Endodermal cell (in vitro differentiated cells): ENCODE measurements around the gene FN1. TPM values are rescaled to one million over a fixed set of nuclear protein-coding genes. Genes with fewer than 3 reads are reported as not detected.
A peak's percentile ranks its signal among the peaks of the same experiment; 100 is the strongest.

ENCODE experiments used
- DNase-seq: peaks from one replicate; pipeline ENCODE4 v3.0.0-alpha.2; 2017
- H3K27ac ChIP-seq: 2 replicates; pipeline ENCODE4 v1.5.1; 2013; ENCODE audit warnings: mild to moderate bottlenecking, low read depth, low read length, moderate library complexity
- H3K27me3 ChIP-seq: 2 replicates; pipeline ENCODE4 v1.6.1; 2013; ENCODE audit warnings: mild to moderate bottlenecking, low read length, moderate library complexity; ENCODE audit not compliant: insufficient read depth, control insufficient read depth, poor library complexity, severe bottlenecking
- H3K36me3 ChIP-seq: 2 replicates; pipeline ENCODE4 v1.7.0; 2013; ENCODE audit warnings: mild to moderate bottlenecking, low read length, moderate library complexity; ENCODE audit not compliant: control insufficient read depth, insufficient read depth
- H3K4me1 ChIP-seq: one replicate; pipeline ENCODE4 v1.7.0; 2013; ENCODE audit warnings: low read length; ENCODE audit not compliant: control insufficient read depth, insufficient read depth
- H3K4me3 ChIP-seq: 2 replicates; pipeline ENCODE4 v1.5.1; 2013; ENCODE audit warnings: mild to moderate bottlenecking, low read length, moderate library complexity
- H3K9ac ChIP-seq: 2 replicates; pipeline ENCODE4 v1.6.1; 2013; ENCODE audit warnings: mild to moderate bottlenecking, low read length, moderate library complexity; ENCODE audit not compliant: poor library complexity, severe bottlenecking; ENCODE audit errors: extremely low read depth
- H3K9me3 ChIP-seq: 2 replicates; pipeline ENCODE4 v1.6.1; 2013; ENCODE audit warnings: mild to moderate bottlenecking, low read length, moderate library complexity; ENCODE audit not compliant: control insufficient read depth
- H3K27ac Mint-ChIP-seq: 2 replicates; pipeline ENCODE4 v1.8.0; 2020; ENCODE audit warnings: mixed read lengths
- H3K27me3 Mint-ChIP-seq: 2 replicates; pipeline ENCODE4 v1.8.0; 2021; ENCODE audit warnings: mild to moderate bottlenecking, mixed read lengths; ENCODE audit not compliant: insufficient read depth
- H3K36me3 Mint-ChIP-seq: 2 replicates; pipeline ENCODE4 v1.8.0; 2020; ENCODE audit warnings: low read depth, mixed read lengths
- H3K4me1 Mint-ChIP-seq: 2 replicates; pipeline ENCODE4 v1.8.0; 2020; ENCODE audit warnings: mixed read lengths
- H3K4me3 Mint-ChIP-seq: 2 replicates; pipeline ENCODE4 v1.8.0; 2020; ENCODE audit warnings: mild to moderate bottlenecking, moderate library complexity, mixed read lengths
- H3K9me3 Mint-ChIP-seq: 2 replicates; pipeline ENCODE4 v1.8.0; 2020; ENCODE audit warnings: mild to moderate bottlenecking, mixed read lengths
- WGBS, 2 experiments: methylation state at CpG; one replicate each; pipeline versions ENCODE4 v1.1.5 to v1.1.7; 2013; ENCODE audit warnings: missing lambda C conversion rate in 2 of 2, mixed read lengths in 1 of 2; ENCODE audit not compliant: insufficient coverage in 1 of 2, insufficient read length in 1 of 2; 5-methylcytosine and 5-hydroxymethylcytosine counted together
- total RNA-seq, 2 donors: library from RNA; stranded (reverse); fragmentation: NEBNext Ultra II Directional in 1 of 2; extraction: Animal tissue kit (Norgen Biotek cat#: 25700) in 1 of 2; gene quantifications; 2 replicates in 1 of 2; 3 replicates in 1 of 2; pipeline ENCODE4 v1.2.1, GENCODE V29; 2021
- TF ChIP-seq, protein P1 (sequence below): fragments of 200-600 bp; sonication (generic); conservative IDR thresholded peaks from 2 replicates; pipeline ENCODE4 v1.5.0; 2021; ENCODE audit warnings: antibody characterized with exemption, mild to moderate bottlenecking

Gene FN1
- total RNA-seq, 2 donors from 2014 or later: 2,721 to 2,960 TPM

DNA sequence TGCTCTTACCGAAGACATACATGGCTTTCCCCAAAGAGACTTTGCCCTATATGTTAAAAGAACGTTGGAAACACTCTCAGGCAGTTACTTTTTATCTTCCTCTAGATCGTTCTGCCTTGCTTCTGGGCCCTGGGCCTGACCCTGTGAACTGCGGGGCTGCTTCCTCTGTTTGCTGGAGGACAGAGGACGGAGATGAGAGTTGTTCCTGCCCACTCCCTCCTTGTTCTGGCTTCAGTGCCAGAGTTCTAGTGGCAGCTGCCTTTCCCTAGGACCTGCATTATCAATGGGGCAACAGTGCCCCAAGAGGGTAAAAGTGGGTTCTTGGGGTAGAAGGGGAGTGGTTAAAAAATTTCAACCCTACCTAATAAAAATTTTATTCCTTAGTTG lies 6.5 kb upstream of the FN1 start:
- Histone ChIP-seq H3K4me3 (no peak overlapping the region), H3K9ac (no peak overlapping the region), H3K27me3 (no peaks in the 10 kb centered on the region), H3K27ac (no peak overlapping the region), H3K4me1 (peaks cover 7% of the 10 kb centered on the region), H3K9me3 (no peaks in the 10 kb centered on the region), H3K36me3 (no peaks in the 10 kb centered on the region)
- TF ChIP-seq, protein P1, sequence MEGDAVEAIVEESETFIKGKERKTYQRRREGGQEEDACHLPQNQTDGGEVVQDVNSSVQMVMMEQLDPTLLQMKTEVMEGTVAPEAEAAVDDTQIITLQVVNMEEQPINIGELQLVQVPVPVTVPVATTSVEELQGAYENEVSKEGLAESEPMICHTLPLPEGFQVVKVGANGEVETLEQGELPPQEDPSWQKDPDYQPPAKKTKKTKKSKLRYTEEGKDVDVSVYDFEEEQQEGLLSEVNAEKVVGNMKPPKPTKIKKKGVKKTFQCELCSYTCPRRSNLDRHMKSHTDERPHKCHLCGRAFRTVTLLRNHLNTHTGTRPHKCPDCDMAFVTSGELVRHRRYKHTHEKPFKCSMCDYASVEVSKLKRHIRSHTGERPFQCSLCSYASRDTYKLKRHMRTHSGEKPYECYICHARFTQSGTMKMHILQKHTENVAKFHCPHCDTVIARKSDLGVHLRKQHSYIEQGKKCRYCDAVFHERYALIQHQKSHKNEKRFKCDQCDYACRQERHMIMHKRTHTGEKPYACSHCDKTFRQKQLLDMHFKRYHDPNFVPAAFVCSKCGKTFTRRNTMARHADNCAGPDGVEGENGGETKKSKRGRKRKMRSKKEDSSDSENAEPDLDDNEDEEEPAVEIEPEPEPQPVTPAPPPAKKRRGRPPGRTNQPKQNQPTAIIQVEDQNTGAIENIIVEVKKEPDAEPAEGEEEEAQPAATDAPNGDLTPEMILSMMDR: no peak
- DNase-seq: no peak
- H3K4me1 Mint-ChIP-seq: peaks cover 43% of the 10 kb centered on the region
- peaks cover 2% of the 10 kb centered on the region for H3K36me3 Mint-ChIP-seq
- 87 to 93% methylated on average over 3 to 5 of the region's 5 CpGs for WGBS, 2 experiments
- H3K27ac Mint-ChIP-seq: no peak overlapping the region
- H3K27me3 Mint-ChIP-seq: no peaks in the 10 kb centered on the region
- no peak overlapping the region for H3K4me3 Mint-ChIP-seq
- no peaks in the 10 kb centered on the region for H3K9me3 Mint-ChIP-seq

DNA sequence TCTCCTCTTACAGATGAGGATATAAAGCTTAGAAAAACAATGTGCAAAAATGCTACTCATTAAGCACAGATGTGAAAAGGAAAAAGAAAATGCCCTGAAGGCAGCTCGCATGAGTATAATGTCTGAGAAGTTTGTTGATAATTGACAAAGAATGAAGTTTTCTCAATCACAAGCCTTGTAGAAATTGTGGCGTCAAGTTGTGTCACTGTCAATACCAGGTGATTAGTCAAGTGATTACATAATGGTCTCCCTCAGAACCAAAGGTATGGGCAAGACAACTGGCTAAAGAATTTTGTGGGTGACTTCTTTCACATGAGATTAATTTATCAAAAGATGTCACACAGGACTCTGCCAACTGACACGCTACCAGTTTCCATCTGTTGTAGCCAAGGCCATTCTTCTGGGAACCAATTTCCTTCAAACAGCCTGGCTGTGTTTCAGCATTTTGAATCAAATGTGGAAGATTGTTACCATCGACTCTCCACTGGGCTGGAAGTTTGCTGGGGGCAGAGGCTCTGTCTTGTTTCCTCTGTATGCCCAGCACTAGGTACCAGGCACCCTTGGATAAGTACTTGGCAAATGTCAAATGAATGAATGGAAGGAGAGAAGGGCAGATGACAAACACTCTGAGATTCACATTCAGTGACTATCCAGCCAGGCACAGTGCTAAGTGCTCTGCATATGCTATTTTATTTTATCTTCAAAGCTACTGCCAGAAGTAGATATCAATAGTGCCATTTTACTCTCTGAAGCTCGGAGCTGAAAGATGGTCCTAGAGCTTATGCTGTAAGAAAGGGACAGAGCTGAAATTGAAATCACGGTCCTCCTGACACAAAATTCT lies 5.9 kb upstream of the FN1 start:
- H3K27me3 Mint-ChIP-seq: no peaks in the 10 kb centered on the region

DNA sequence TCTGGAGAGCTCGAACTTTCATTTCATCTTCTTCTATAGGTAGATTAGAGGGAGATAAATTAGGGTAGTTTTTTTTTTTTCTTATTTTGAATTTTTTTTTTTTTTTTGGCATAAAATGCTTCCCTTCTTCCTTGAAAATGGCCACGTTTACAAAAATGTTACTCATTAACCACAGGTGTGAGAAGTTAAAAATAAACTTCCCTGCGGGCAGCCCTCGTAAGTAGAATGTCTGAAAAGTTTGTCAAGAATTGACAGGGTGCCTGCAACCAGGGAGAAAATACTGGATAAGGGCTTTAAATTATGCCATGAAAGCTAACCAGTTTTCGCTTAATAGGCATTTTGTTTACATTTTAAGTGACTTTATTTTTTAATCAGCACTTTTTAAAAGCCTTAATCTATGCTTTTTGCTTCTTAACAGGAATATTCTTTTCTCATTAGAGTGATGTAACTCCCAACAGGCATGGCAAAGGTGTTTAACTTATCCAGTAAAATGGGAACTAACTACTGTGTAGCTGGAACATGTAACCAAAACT lies 4.2 kb upstream of the FN1 start:
- no peaks in the 10 kb centered on the region for H3K27me3 ChIP-seq
- no peaks in the 10 kb centered on the region for H3K36me3 ChIP-seq
- 88 to 100% methylated on average over 2 to 4 of the region's 5 CpGs for WGBS, 2 experiments
- peaks cover 6% of the 10 kb centered on the region for H3K36me3 Mint-ChIP-seq
- H3K9ac ChIP-seq: no peak overlapping the region
- H3K9me3 ChIP-seq: no peaks in the 10 kb centered on the region
- no peaks in the 10 kb centered on the region for H3K27me3 Mint-ChIP-seq
- H3K4me3 ChIP-seq: no peak overlapping the region
- TF ChIP-seq, protein P1: no peak
- peaks cover 9% of the 10 kb centered on the region for H3K4me1 ChIP-seq
- peaks cover 43% of the 10 kb centered on the region for H3K4me1 Mint-ChIP-seq
- no peaks in the 10 kb centered on the region for H3K9me3 Mint-ChIP-seq
- no peak overlapping the region for H3K27ac ChIP-seq
- H3K4me3 Mint-ChIP-seq: peak overlapping the region; percentile 97
- no peak for DNase-seq
- peak overlapping the region; percentile 61 for H3K27ac Mint-ChIP-seq

More for the DNA sequence above, 5.9 kb upstream of the FN1 start:
- WGBS, 2 experiments: 89 to 95% methylated on average over 6 of the region's 6 CpGs
- H3K36me3 ChIP-seq: no peaks in the 10 kb centered on the region
- no peaks in the 10 kb centered on the region for H3K27me3 ChIP-seq
- DNase-seq: no peak
- H3K4me1 ChIP-seq: peaks cover 9% of the 10 kb centered on the region
- H3K4me1 Mint-ChIP-seq: peaks cover 43% of the 10 kb centered on the region
- no peaks in the 10 kb centered on the region for H3K9me3 ChIP-seq
- no peak overlapping the region for H3K9ac ChIP-seq
- TF ChIP-seq, protein P1: no peak
- H3K36me3 Mint-ChIP-seq: peaks cover 2% of the 10 kb centered on the region
- no peak overlapping the region for H3K4me3 ChIP-seq
- no peaks in the 10 kb centered on the region for H3K9me3 Mint-ChIP-seq
- H3K4me3 Mint-ChIP-seq: no peak overlapping the region
- no peak overlapping the region for H3K27ac ChIP-seq
- no peak overlapping the region for H3K27ac Mint-ChIP-seq
